Heart right ventricle (tissue), 16 donors: ENCODE measurements around the gene SECISBP2. TPM values are rescaled to one million over a fixed set of nuclear protein-coding genes. Genes with fewer than 3 reads are reported as not detected.

Source experiments
- ATAC-seq, 8 donors: fragments of 200-7000 bp; cut with Tn5 transposase; one replicate each; pipeline ENCODE4 v1.9.1; 2020; ENCODE audit warnings: mild to moderate bottlenecking in 8 of 8, moderate library complexity in 8 of 8, moderate number of reproducible peaks in 1 of 8
- DNase-seq, 2 donors: peaks; one replicate each; pipeline ENCODE4 v3.0.0-alpha.2; 2020
- H3K27ac ChIP-seq, 10 donors: fragments of 200-600 bp; sonication (generic) in 2 of 10; one replicate each; pipeline versions ENCODE4 v1.5.0 to v1.8.0; 2020 to 2022; ENCODE audit warnings: mild to moderate bottlenecking in 3 of 10
- H3K27me3 ChIP-seq, 7 donors: fragments of 200-600 bp; one replicate each; pipeline ENCODE4 v1.8.0; 2021 to 2022; ENCODE audit warnings: mild to moderate bottlenecking in 2 of 7
- H3K36me3 ChIP-seq, 9 donors: fragments of 200-600 bp; sonication (generic) in 1 of 9; one replicate each; pipeline versions ENCODE4 v1.5.0 to v1.8.0; 2020 to 2022; ENCODE audit warnings: mild to moderate bottlenecking in 2 of 9
- H3K4me1 ChIP-seq, 9 donors: fragments of 200-600 bp; sonication (generic) in 1 of 9; one replicate each; pipeline versions ENCODE4 v1.5.0 to v1.8.0; 2020 to 2022; ENCODE audit warnings: mild to moderate bottlenecking in 4 of 9
- H3K4me3 ChIP-seq, 10 donors: fragments of 200-600 bp; sonication (generic) in 2 of 10; one replicate each; pipeline versions ENCODE4 v1.5.0 to v1.8.0; 2020 to 2022; ENCODE audit warnings: mild to moderate bottlenecking in 7 of 10, moderate library complexity in 2 of 10
- H3K9me3 ChIP-seq, 11 donors: fragments of 200-600 bp in 10 of 11; sonication (generic) in 2 of 11; one replicate each; pipeline versions ENCODE4 v1.5.0 to v1.8.0; 2013 to 2022; ENCODE audit warnings: mild to moderate bottlenecking in 2 of 11, control low read depth in 1 of 11, moderate library complexity in 1 of 11
- CTCF ChIP-seq, 9 donors: fragments of 200-600 bp; sonication (generic) in 2 of 9; IDR thresholded peaks; one replicate each; pipeline versions ENCODE4 v1.5.0 to v1.8.0; 2021 to 2022; ENCODE audit warnings: antibody characterized with exemption in 9 of 9, mild to moderate bottlenecking in 5 of 9, moderate library complexity in 1 of 9
- WGBS, 2 donors: extraction: QIAGEN DNeasy Blood & Tissue Kit; methylation state at CpG; one replicate each; pipeline ENCODE4 v1.1.7; 2013; ENCODE audit warnings: inconsistent platforms in 1 of 2; 5-methylcytosine and 5-hydroxymethylcytosine counted together
- intact Hi-C, 10 donors: fragments of 100-400 bp; cut with DNase I; formaldehyde crosslinking; loops; one replicate each; pipeline versions ENCODE4 v1.11.1 to v1.14.2; 2022
- polyA plus RNA-seq, 2 donors: library from polyadenylated mRNA; stranded (reverse); fragments of 200-250 nt; gene quantifications; one replicate each; pipeline ENCODE4 v1.2.3, GENCODE V29; 2013
- total RNA-seq, 10 donors: library from RNA; stranded (reverse); fragmentation: NEBNext Ultra II Directional in 3 of 10; extraction: Animal tissue kit (Norgen Biotek cat#: 25700) in 3 of 10; gene quantifications; one replicate each; pipeline versions ENCODE4 v1.2.1 to v1.2.4, GENCODE V29; 2021 to 2023
- donor health status: Arrhythmogenic right ventricular cardiomyopathy.
- donor health status: ischemic (EF 13 %, LVEDD 7.1; RV severe dilation, severe dysfunction).
- donor health status: healthy with polysubstance abuse.
- donor health status: DM: no; HTN: yes; CAD: no.
- donor health status: DM: no; HTN: no; CAD: no.
- donor health status: ischemic (EF 25% LVEDD 6.9; RV normal size, moderate dysfunction).
- donor health status: ischemic (EF 25% LVEDD 5.7; RV mildly dilated, moderate dysfunction).
- donor health status: healthy.
- donor health status: DM: yes; HTN: yes; CAD: no.
- donor health status: Ischemic cardiomyopathy.
- donor health status: ischemic (EF 35%, LVEDD 5.7; RV mildly dilated, moderate dysfunction).
- donor health status: nonischemic (EF 11% LVEDD 7.7; RV severe dilation, severe dysfunction).
- donor health status: DM: yes; HTN: yes; CAD: no.
- donor health status: PGD.
- donor health status: ischemic (EF 29% LVEDD 5.4; RV normal size, mild dysfunction).
- donor health status: nonischemic (EF 23%, LVEDD 6.1; RV moderate dilation, normal function).

SECISBP2 gene
- total and polyA plus RNA-seq, 12 donors: 13.9 to 20.1 (median 17.0) TPM

- H3K4me1 ChIP-seq: peaks cover 0 to 31% (median 0%) of the 10 kb centered on the region in 9 donors
- no peaks in the 10 kb centered on the region for H3K9me3 ChIP-seq
- no peak overlapping the region for H3K27ac ChIP-seq
- ATAC-seq (no peak), DNase-seq (no peak)
- no peak overlapping the region for H3K4me3 ChIP-seq
- no peaks in the 10 kb centered on the region for H3K27me3 ChIP-seq
- intact Hi-C loops: loop anchor here in 1 of 10 donors (10.0 kb wide), 1 partner anchor 129 kb away; no protein-coding TSS in a partner anchor
- H3K36me3 ChIP-seq: peaks cover 0 to 73% (median 9%) of the 10 kb centered on the region in 9 donors
- WGBS, 2 donors: 91 to 94% methylated on average over 11 of the region's 11 CpGs
- no peak for TF ChIP-seq CTCF (IDR thresholded peaks at IDR 0.05)
Measured at GRCh38 chr9:89395931-89396710, 77.8 kb downstream of the SECISBP2 start.

GRCh38 chr9:89397471-89397870 is 79.2 kb downstream of the SECISBP2 start:
- no peak for TF ChIP-seq CTCF (IDR thresholded peaks at IDR 0.05)
- Histone ChIP-seq H3K36me3 (peaks cover 0 to 70% (median 5%) of the 10 kb centered on the region in 9 donors), H3K27me3 (no peaks in the 10 kb centered on the region), H3K9me3 (no peaks in the 10 kb centered on the region), H3K27ac (no peak overlapping the region), H3K4me1 (peaks cover 0 to 43% (median 0%) of the 10 kb centered on the region in 9 donors), H3K4me3 (no peak overlapping the region)
- no peak for DNase-seq
- no peak for ATAC-seq
- WGBS, 2 donors: 84 to 89% methylated on average over 5 of the region's 5 CpGs
- intact Hi-C loops: loop anchor here in 1 of 10 donors (10.0 kb wide), 1 partner anchor 127 kb away; no protein-coding TSS in a partner anchor

- DNase-seq (no peak), ATAC-seq (no peak)
- Histone ChIP-seq H3K27ac (no peak overlapping the region), H3K27me3 (no peaks in the 10 kb centered on the region), H3K9me3 (no peaks in the 10 kb centered on the region), H3K36me3 (peaks cover 0 to 66% (median 0%) of the 10 kb centered on the region in 9 donors), H3K4me1 (peaks cover 0 to 43% (median 0%) of the 10 kb centered on the region in 9 donors), H3K4me3 (no peak overlapping the region)
- intact Hi-C loops: loop anchor here in 1 of 10 donors (10.0 kb wide), 1 partner anchor 126 kb away; no protein-coding TSS in a partner anchor
- WGBS, 2 donors: 92 to 95% methylated on average over 5 of the region's 5 CpGs
- TF ChIP-seq CTCF (IDR thresholded peaks at IDR 0.05): no peak
Measured at GRCh38 chr9:89398621-89399020, 80.3 kb downstream of the SECISBP2 start.

GRCh38 chr9:89400403-89401116 is 82.3 kb downstream of the SECISBP2 start:
- intact Hi-C loops: loop anchor here in 1 of 10 donors (10.0 kb wide), 1 partner anchor 114 kb away; no protein-coding TSS in a partner anchor
- Histone ChIP-seq H3K36me3 (peaks cover 0 to 49% (median 0%) of the 10 kb centered on the region in 9 donors), H3K4me3 (no peak overlapping the region), H3K9me3 (no peaks in the 10 kb centered on the region), H3K4me1 (peaks cover 0 to 47% (median 0%) of the 10 kb centered on the region in 9 donors), H3K27ac (peak overlapping the region in 1 of 10 donors; percentile 78), H3K27me3 (no peaks in the 10 kb centered on the region)
- 88 to 93% methylated on average over 12 of the region's 12 CpGs for WGBS, 2 donors
- DNase-seq: no peak
- peak in 6 of 8 donors; percentile 50 to 72 (median 63) for ATAC-seq
- TF ChIP-seq CTCF (IDR thresholded peaks at IDR 0.05): no peak
